HFF-Myc (cell line): ENCODE measurements around the gene CBLC.

ENCODE experiments used
- DNase-seq: peaks from one replicate; pipeline ENCODE4 v3.0.0-alpha.2; 2011; ENCODE audit warnings: low read depth; ENCODE audit errors: extremely low read depth
- H3K4me3 ChIP-seq: replicated peaks from 2 replicates; pipeline ENCODE4 v1.5.1; 2011; ENCODE audit warnings: low read depth, mild to moderate bottlenecking, control low read depth, low read length
- TF ChIP-seq, protein P1 (sequence below): IDR thresholded peaks from 2 replicates; pipeline ENCODE4 v1.5.1; 2012; ENCODE audit warnings: mild to moderate bottlenecking, low read depth, low read length, control low read depth; ENCODE audit errors: missing control alignments

Gene CBLC

GRCh38 chr19:44785993-44786392 lies 8.3 kb downstream of the CBLC start:
- H3K4me3 ChIP-seq = no peak overlapping the region
- no peak for DNase-seq
- TF ChIP-seq, protein P1, sequence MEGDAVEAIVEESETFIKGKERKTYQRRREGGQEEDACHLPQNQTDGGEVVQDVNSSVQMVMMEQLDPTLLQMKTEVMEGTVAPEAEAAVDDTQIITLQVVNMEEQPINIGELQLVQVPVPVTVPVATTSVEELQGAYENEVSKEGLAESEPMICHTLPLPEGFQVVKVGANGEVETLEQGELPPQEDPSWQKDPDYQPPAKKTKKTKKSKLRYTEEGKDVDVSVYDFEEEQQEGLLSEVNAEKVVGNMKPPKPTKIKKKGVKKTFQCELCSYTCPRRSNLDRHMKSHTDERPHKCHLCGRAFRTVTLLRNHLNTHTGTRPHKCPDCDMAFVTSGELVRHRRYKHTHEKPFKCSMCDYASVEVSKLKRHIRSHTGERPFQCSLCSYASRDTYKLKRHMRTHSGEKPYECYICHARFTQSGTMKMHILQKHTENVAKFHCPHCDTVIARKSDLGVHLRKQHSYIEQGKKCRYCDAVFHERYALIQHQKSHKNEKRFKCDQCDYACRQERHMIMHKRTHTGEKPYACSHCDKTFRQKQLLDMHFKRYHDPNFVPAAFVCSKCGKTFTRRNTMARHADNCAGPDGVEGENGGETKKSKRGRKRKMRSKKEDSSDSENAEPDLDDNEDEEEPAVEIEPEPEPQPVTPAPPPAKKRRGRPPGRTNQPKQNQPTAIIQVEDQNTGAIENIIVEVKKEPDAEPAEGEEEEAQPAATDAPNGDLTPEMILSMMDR = no peak

DNA sequence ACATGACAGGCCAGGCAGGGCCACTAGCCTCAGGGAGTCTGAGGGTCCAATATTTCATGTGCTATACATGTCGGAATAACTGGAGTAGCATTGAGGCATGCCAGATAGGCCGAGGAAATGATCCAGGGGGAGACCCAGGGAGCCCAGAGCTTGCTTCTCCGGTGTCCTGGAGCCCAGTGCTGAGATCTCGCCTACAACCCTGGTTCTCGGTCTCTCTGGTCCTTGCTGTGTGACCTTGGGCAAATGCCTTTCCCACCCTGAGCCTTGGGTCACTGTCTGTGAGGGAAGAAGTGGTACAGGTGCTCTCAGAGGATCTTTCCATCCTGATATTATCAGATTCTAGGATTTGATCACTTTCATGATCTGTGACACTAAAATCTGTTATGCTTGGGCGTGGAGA lies 11.3 kb downstream of the CBLC start:
- H3K4me3 ChIP-seq = no peak overlapping the region
- no peak for DNase-seq
- TF ChIP-seq, protein P1 = no peak

DNA sequence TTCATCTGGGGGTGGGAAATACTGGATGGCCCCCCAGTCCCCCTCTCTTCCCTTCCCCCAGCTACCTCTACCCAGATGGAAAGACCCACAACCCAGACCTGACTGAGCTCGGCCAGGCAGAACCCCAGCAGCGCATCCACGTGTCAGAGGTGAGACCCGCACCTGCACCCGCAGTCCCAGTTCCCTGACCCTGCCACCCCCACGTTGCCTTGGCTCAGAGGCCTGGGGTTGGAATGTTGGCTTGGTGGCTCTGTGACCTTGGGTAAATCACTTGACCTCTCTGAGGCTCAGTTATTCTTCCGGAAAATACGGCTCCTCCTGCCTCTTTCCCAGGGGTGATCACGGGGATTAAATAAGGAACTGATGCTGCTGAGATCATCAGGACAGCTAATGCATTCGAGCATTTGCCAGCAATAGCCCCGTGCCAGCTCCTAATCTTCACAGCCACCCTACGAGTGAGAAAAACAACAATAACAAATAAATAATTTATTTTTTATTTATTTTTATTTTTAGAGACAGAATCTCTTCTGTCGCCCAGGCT lies 12.3 kb downstream of the CBLC start:
- no peak overlapping the region for H3K4me3 ChIP-seq
- TF ChIP-seq, protein P1 = no peak
- no peak for DNase-seq

- TF ChIP-seq, protein P1 = no peak
- no peak for DNase-seq
- no peak overlapping the region for H3K4me3 ChIP-seq
Measured at GRCh38 chr19:44792281-44792680, 14.6 kb downstream of the CBLC start.

DNA sequence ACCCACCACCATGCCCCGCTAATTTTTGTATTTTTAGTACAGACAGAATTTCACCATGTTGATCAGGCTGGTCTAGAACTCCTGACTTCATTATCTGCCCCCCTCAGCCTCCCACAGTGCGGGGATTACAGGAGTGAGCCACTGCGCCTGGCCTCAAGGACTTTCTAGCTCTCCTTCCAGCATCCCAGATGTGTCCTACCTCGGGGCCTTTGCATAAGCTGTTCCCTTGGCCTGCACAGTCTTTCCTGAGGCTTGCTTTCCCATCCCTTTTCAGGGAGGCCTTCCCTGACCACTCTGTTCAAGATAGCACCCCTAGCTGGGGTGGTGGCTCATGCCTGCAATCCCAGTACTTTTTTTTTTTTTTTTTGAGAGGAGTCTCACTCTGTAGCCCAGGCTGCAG lies 16.9 kb downstream of the CBLC start:
- TF ChIP-seq, protein P1 = no peak
- H3K4me3 ChIP-seq = no peak overlapping the region
- DNase-seq = no peak

DNA sequence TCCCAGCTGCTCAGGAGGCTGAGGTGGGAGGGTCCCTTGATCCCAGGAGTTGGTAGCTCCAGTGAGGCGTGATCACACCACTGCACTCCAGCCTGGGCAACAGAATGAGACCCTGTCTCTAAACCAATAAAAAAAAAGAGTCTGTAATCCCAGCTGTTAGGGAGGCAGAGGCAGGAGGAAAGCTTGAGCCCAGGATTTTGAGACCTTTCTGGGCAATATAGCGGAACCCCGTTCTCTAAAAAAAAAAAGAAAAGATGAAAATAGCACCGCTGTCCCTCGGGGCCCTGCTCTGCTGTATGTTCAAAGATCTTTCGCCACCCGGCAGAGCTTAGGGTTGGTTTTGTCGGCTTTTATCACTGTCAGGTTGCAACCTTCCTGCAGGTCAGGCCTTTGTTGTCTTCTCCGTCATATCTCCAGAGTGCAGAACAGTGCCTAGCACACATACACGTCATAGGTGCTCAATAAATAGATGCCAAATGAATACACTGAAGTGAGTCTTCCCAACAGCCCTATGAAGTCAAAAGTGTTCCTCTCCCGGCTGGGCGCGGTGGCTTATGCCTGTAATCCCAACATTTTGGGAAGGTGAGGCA lies 17.8 kb downstream of the CBLC start:
- H3K4me3 ChIP-seq = no peak overlapping the region
- DNase-seq = no peak
- TF ChIP-seq, protein P1 = no peak

GRCh38 chr19:44796701-44797115 lies 19.0 kb downstream of the CBLC start:
- H3K4me3 ChIP-seq = no peak overlapping the region
- no peak for DNase-seq

More at GRCh38 chr19:44796701-44797115, 19.0 kb downstream of the CBLC start:
- TF ChIP-seq, protein P1 = no peak
